Kidney (tissue), 14 donors: ENCODE measurements around the gene PNLIPRP2. TPM values are rescaled to one million over a fixed set of nuclear protein-coding genes. Genes with fewer than 3 reads are reported as not detected.
A peak's percentile ranks its signal among the peaks of the same experiment; 100 is the strongest.

Source experiments
- DNase-seq, 5 donors: peaks; one replicate each; pipeline ENCODE4 v3.0.0-alpha.2; 2013 to 2020
- FAIRE-seq: peaks from 2 replicates; lab custom pipeline; 2012; peaks lifted over from hg19 to GRCh38; lab: Jason Lieb, UNC
- H3K27ac ChIP-seq, 2 donors: one replicate each; pipeline ENCODE4 v1.7.0; 2013; ENCODE audit warnings: low read depth in 2 of 2, low read length in 2 of 2, inconsistent platforms in 1 of 2
- H3K27me3 ChIP-seq: one replicate; pipeline ENCODE4 v1.7.1; 2013; ENCODE audit warnings: low read length, inconsistent platforms; ENCODE audit not compliant: control insufficient read depth, insufficient read depth
- H3K36me3 ChIP-seq, 3 donors: one replicate each; pipeline versions ENCODE4 v1.7.0 to v1.7.1; 2013; ENCODE audit warnings: low read length in 3 of 3, control low read depth in 1 of 3, inconsistent platforms in 1 of 3; ENCODE audit not compliant: insufficient read depth in 3 of 3, control insufficient read depth in 2 of 3
- H3K4me1 ChIP-seq, 3 donors: one replicate each; pipeline versions ENCODE4 v1.7.0 to v1.7.1; 2013; ENCODE audit warnings: low read length in 3 of 3, inconsistent platforms in 1 of 3, low read depth in 1 of 3; ENCODE audit not compliant: control insufficient read depth in 2 of 3, insufficient read depth in 2 of 3
- H3K4me3 ChIP-seq, 3 donors: one replicate each; pipeline versions ENCODE4 v1.7.0 to v1.8.1; 2013; ENCODE audit warnings: low read length in 3 of 3, control low read depth in 1 of 3, inconsistent platforms in 1 of 3
- H3K9ac ChIP-seq, 3 donors: one replicate each; pipeline versions ENCODE4 v1.7.0 to v1.7.1; 2013; ENCODE audit warnings: low read length in 3 of 3, control low read depth in 1 of 3, inconsistent platforms in 1 of 3
- H3K9me3 ChIP-seq, 3 donors: one replicate each; pipeline versions ENCODE4 v1.7.0 to v1.7.1; 2013; ENCODE audit warnings: low read length in 3 of 3, control low read depth in 1 of 3, inconsistent platforms in 1 of 3; ENCODE audit not compliant: control insufficient read depth in 2 of 3, insufficient read depth in 1 of 3
- intact Hi-C: fragments of 100-400 bp; cut with DNase I; formaldehyde crosslinking; loops from one replicate; pipeline ENCODE4 v1.11.1; 2022
- polyA plus RNA-seq: library from polyadenylated mRNA; stranded (reverse); fragments of 350-450 nt; fragmentation: Illumina TruSeq; extraction: RNeasy Lipid Tissue Mini Kit (QIAGEN cat#74804); gene quantifications from one replicate; pipeline ENCODE4 v1.2.3, GENCODE V29; 2014; ENCODE audit warnings: low read depth, low replicate concordance; ENCODE audit not compliant: insufficient read depth
- total RNA-seq: library from RNA; stranded (reverse); fragmentation: NEBNext Ultra II Directional; extraction: Animal tissue kit (Norgen Biotek cat#: 25700); gene quantifications from one replicate; pipeline ENCODE4 v1.2.1, GENCODE V29; 2021
- TF ChIP-seq, protein P1 (sequence below): IDR thresholded peaks from 3 replicates; pipeline ENCODE4 v1.5.1; 2012; ENCODE audit warnings: mild to moderate bottlenecking, moderate library complexity, borderline replicate concordance; ENCODE audit not compliant: insufficient read depth; ENCODE audit errors: extremely low read depth
- donor health status: control.
- donor health status: control.
- donor health status: control.
- donor health status: control.
- donor health status: control.
- donor health status: DM: yes; HTN: yes; CAD: no.
- donor health status: Normal renal cell carcinoma (clear cell type).

Gene PNLIPRP2
- total and polyA plus RNA-seq, 2 donors from 2014 or later: not detected

DNA sequence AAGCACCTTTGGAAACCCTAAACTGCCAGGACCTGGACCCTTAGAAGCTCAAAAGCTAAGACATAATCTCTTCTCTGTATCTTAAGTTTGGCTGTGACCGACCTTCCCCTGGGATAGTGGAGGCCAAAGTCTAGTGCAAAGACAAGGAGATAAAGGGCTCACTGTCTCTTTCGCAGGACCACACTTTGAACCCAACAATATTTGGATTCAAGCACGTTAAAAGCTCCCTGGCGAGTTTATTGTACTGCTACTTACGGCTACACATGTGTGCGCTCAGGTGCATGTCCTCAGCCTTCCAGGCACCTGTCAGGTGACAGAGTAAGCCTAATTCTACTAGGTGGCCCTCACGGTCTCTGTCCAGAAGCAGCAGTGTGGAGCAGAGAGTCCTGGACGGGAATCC, 55.9 kb downstream of the PNLIPRP2 start:
- H3K9me3 ChIP-seq: no peaks in the 10 kb centered on the region
- intact Hi-C loops: no loop called here
- no peak overlapping the region for H3K27ac ChIP-seq
- H3K4me3 ChIP-seq: no peak overlapping the region
- peaks cover 2 to 14% (median 13%) of the 10 kb centered on the region in 3 donors for H3K36me3 ChIP-seq
- H3K9ac ChIP-seq: no peak overlapping the region
- no peaks in the 10 kb centered on the region for H3K4me1 ChIP-seq
- TF ChIP-seq, protein P1, sequence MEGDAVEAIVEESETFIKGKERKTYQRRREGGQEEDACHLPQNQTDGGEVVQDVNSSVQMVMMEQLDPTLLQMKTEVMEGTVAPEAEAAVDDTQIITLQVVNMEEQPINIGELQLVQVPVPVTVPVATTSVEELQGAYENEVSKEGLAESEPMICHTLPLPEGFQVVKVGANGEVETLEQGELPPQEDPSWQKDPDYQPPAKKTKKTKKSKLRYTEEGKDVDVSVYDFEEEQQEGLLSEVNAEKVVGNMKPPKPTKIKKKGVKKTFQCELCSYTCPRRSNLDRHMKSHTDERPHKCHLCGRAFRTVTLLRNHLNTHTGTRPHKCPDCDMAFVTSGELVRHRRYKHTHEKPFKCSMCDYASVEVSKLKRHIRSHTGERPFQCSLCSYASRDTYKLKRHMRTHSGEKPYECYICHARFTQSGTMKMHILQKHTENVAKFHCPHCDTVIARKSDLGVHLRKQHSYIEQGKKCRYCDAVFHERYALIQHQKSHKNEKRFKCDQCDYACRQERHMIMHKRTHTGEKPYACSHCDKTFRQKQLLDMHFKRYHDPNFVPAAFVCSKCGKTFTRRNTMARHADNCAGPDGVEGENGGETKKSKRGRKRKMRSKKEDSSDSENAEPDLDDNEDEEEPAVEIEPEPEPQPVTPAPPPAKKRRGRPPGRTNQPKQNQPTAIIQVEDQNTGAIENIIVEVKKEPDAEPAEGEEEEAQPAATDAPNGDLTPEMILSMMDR: no peak
- H3K27me3 ChIP-seq: no peaks in the 10 kb centered on the region
- FAIRE-seq (no peak), DNase-seq (no peak)

DNA sequence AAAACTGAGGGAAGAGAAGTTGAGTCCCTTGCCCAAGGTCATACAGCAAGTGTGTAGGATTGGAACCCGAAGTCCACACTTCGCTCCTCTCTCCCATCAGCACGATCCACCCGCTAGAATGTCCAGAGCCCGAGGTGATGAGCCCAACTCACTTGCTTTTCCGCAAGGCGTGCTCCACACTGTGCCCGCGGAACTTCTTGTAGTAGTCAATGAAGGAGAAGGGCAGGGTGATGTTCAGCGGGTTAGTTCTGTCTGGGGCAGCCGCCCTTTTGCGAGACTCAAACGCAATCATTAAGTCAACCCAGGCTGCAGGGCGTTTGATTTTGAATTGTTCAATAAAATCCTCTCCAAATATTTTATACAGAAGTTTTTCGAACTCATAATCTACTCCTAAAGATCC, 58.6 kb downstream of the PNLIPRP2 start:
- Histone ChIP-seq H3K27ac (no peak overlapping the region), H3K4me1 (peaks cover 0 to 19% (median 0%) of the 10 kb centered on the region in 3 donors), H3K4me3 (no peak overlapping the region), H3K9ac (no peak overlapping the region), H3K9me3 (no peaks in the 10 kb centered on the region), H3K36me3 (peaks cover 0 to 6% (median 6%) of the 10 kb centered on the region in 3 donors), H3K27me3 (no peaks in the 10 kb centered on the region)
- TF ChIP-seq, protein P1: no peak
- FAIRE-seq (no peak), DNase-seq (no peak)
- intact Hi-C loops: no loop called here

DNA sequence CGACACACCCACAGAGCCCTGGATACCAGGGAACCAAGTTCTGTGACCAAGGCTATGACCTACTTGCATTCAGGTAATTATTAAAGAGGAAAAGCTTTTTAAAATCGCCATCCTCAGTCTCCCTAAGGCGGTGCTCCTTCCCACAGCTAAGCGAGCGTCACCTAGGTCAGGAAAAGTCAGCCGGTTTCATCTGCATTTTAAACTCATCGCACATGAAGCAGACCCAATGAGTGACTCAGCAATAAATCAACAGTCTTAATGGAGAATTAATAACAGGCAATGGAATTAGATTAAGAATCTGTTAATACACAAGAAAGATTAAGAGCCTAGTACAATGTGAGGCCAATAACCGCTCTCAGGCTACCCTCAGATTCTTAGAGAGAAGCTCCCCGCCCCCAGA, 62.4 kb downstream of the PNLIPRP2 start:
- Histone ChIP-seq H3K9ac (no peak overlapping the region), H3K4me1 (peaks cover 0 to 20% (median 0%) of the 10 kb centered on the region in 3 donors), H3K4me3 (no peak overlapping the region), H3K27ac (peak overlapping the region in 1 of 2 donors; percentile 41), H3K9me3 (no peaks in the 10 kb centered on the region), H3K27me3 (no peaks in the 10 kb centered on the region), H3K36me3 (peaks cover 0 to 6% (median 0%) of the 10 kb centered on the region in 3 donors)
- DNase-seq: peak in 3 of 5 donors; percentile 41 to 59 (median 53)
- FAIRE-seq: no peak
- intact Hi-C loops: loop anchor here (5.0 kb wide), 1 partner anchor 104 kb away; no protein-coding TSS in a partner anchor
- TF ChIP-seq, protein P1: no peak

DNA sequence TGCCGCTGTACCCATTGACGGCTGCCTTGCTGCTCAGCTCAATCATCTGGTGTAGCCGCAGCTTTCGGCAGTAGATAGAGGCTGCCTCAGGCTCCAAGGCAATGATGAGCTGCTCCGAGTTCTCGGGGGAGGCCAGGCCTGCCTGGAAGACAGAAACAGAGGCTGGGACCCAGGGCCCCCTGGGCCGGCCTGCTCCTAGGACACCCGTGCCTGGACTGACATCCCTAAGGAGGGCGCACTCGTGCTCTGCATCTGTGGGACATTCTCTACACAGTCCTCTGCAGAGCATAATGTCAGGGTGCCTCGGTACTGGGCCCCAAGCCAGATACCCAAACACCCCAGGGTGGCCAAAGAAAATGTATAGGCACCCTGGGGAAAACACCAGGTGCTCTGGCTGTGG, 63.1 kb downstream of the PNLIPRP2 start:
- TF ChIP-seq, protein P1: no peak
- intact Hi-C loops: loop anchor here (5.0 kb wide), 1 partner anchor 103 kb away; no protein-coding TSS in a partner anchor
- Histone ChIP-seq H3K9me3 (no peaks in the 10 kb centered on the region), H3K9ac (no peak overlapping the region), H3K27ac (peak overlapping the region in 1 of 2 donors; percentile 6), H3K4me3 (no peak overlapping the region), H3K4me1 (peaks cover 0 to 24% (median 0%) of the 10 kb centered on the region in 3 donors), H3K36me3 (peaks cover 0 to 6% (median 0%) of the 10 kb centered on the region in 3 donors), H3K27me3 (no peaks in the 10 kb centered on the region)
- DNase-seq: no peak
- no peak for FAIRE-seq
